Activated naive CD8-positive, alpha-beta T cell treated with anti-CD3 and anti-CD28 coated beads for 36 hours (primary cell): ENCODE measurements around the gene NUP214. TPM values are rescaled to one million over a fixed set of nuclear protein-coding genes. Genes with fewer than 3 reads are reported as not detected.

ENCODE experiments used
- DNase-seq: peaks from one replicate; pipeline ENCODE4 v3.0.0; 2021
- H3K27ac Mint-ChIP-seq: one replicate; pipeline ENCODE4 v1.8.0; 2022; ENCODE audit warnings: mild to moderate bottlenecking, moderate library complexity, mixed read lengths
- H3K27me3 Mint-ChIP-seq: one replicate; pipeline ENCODE4 v1.8.0; 2022; ENCODE audit warnings: mild to moderate bottlenecking, mixed read lengths
- H3K36me3 Mint-ChIP-seq: one replicate; pipeline ENCODE4 v1.8.0; 2021; ENCODE audit warnings: mild to moderate bottlenecking, mixed read lengths
- H3K4me1 Mint-ChIP-seq: one replicate; pipeline ENCODE4 v1.8.0; 2021; ENCODE audit warnings: mixed read lengths
- H3K4me3 Mint-ChIP-seq: one replicate; pipeline ENCODE4 v1.8.0; 2022; ENCODE audit warnings: mild to moderate bottlenecking, moderate library complexity, mixed read lengths
- H3K9me3 Mint-ChIP-seq: one replicate; pipeline ENCODE4 v1.8.0; 2022; ENCODE audit warnings: mixed read lengths
- total RNA-seq, 2 experiments: library from RNA; stranded (reverse); gene quantifications; one replicate each; pipeline ENCODE4 v1.2.3, GENCODE V29; 2021

Gene NUP214
- total RNA-seq, 2 experiments from 2014 or later, result 68.2 to 73.2 TPM

- Mint-ChIP-seq H3K9me3 (no peaks in the 10 kb centered on the region), H3K4me1 (peaks cover 16% of the 10 kb centered on the region), H3K27me3 (peaks cover 8% of the 10 kb centered on the region), H3K36me3 (peaks cover 26% of the 10 kb centered on the region), H3K4me3 (peak overlapping the region; percentile 80), H3K27ac (peak overlapping the region; percentile 83)
- peak; percentile 34 for DNase-seq
Measured at GRCh38 chr9:131278702-131279111, 153.3 kb downstream of the NUP214 start.

GRCh38 chr9:131279196-131279862 is 153.9 kb downstream of the NUP214 start:
- peaks cover 8% of the 10 kb centered on the region for H3K27me3 Mint-ChIP-seq
- H3K36me3 Mint-ChIP-seq, result peaks cover 20% of the 10 kb centered on the region
- no peaks in the 10 kb centered on the region for H3K9me3 Mint-ChIP-seq
- H3K4me3 Mint-ChIP-seq, result peak overlapping the region; percentile 80
- no peak for DNase-seq
- H3K27ac Mint-ChIP-seq, result no peak overlapping the region
- H3K4me1 Mint-ChIP-seq, result peaks cover 16% of the 10 kb centered on the region

- Mint-ChIP-seq H3K27ac (no peak overlapping the region), H3K27me3 (peaks cover 8% of the 10 kb centered on the region), H3K4me3 (no peak overlapping the region), H3K36me3 (peaks cover 13% of the 10 kb centered on the region), H3K9me3 (no peaks in the 10 kb centered on the region), H3K4me1 (peaks cover 16% of the 10 kb centered on the region)
- no peak for DNase-seq
Measured at GRCh38 chr9:131279863-131280570, 154.6 kb downstream of the NUP214 start.

GRCh38 chr9:131280660-131281059 is 155.3 kb downstream of the NUP214 start:
- Mint-ChIP-seq H3K36me3 (peaks cover 6% of the 10 kb centered on the region), H3K4me1 (peaks cover 16% of the 10 kb centered on the region), H3K27me3 (peaks cover 8% of the 10 kb centered on the region), H3K27ac (no peak overlapping the region), H3K4me3 (no peak overlapping the region), H3K9me3 (no peaks in the 10 kb centered on the region)
- no peak for DNase-seq

GRCh38 chr9:131281119-131281965 is 156.0 kb downstream of the NUP214 start:
- peaks cover 16% of the 10 kb centered on the region for H3K4me1 Mint-ChIP-seq
- no peak overlapping the region for H3K27ac Mint-ChIP-seq
- H3K27me3 Mint-ChIP-seq, result peaks cover 8% of the 10 kb centered on the region
- no peaks in the 10 kb centered on the region for H3K9me3 Mint-ChIP-seq
- no peak overlapping the region for H3K4me3 Mint-ChIP-seq
- H3K36me3 Mint-ChIP-seq, result peaks cover under 1% of the 10 kb centered on the region
- DNase-seq, result no peak

- H3K27ac Mint-ChIP-seq, result no peak overlapping the region
- no peaks in the 10 kb centered on the region for H3K9me3 Mint-ChIP-seq
- H3K4me3 Mint-ChIP-seq, result peak overlapping the region; percentile 1
- H3K36me3 Mint-ChIP-seq, result no peaks in the 10 kb centered on the region
- no peak for DNase-seq
- peaks cover 16% of the 10 kb centered on the region for H3K4me1 Mint-ChIP-seq
- peaks cover 8% of the 10 kb centered on the region for H3K27me3 Mint-ChIP-seq
Measured at GRCh38 chr9:131282175-131282574, 156.8 kb downstream of the NUP214 start.

- DNase-seq, result no peak
- no peaks in the 10 kb centered on the region for H3K36me3 Mint-ChIP-seq
- no peaks in the 10 kb centered on the region for H3K9me3 Mint-ChIP-seq
- peaks cover 8% of the 10 kb centered on the region for H3K27me3 Mint-ChIP-seq
- no peak overlapping the region for H3K4me3 Mint-ChIP-seq
- no peak overlapping the region for H3K27ac Mint-ChIP-seq
- H3K4me1 Mint-ChIP-seq, result peaks cover 16% of the 10 kb centered on the region
Measured at GRCh38 chr9:131282688-131283422, 157.5 kb downstream of the NUP214 start.

Other genes with a start within 250 kb of the NUP214 start
- gene QRFP, start 228.8 kb upstream of the NUP214 start, total RNA-seq, result not detected
- not detected for gene FIBCD1, start 186.3 kb upstream of the NUP214 start, total RNA-seq
- under 1 TPM; 0.56 to 0.91 TPM for gene LAMC3, start 116.4 kb upstream of the NUP214 start, total RNA-seq
- gene AIF1L, start 29.1 kb upstream of the NUP214 start, total RNA-seq, result 1 to 10 TPM in 1 of 2 experiments, under 1 TPM in 1; 0.92 to 1.3 TPM
- 10 to 100 TPM; 36.1 to 37.4 TPM for gene FAM78A, start 150.9 kb downstream of the NUP214 start, total RNA-seq
- under 1 TPM; 0.35 to 0.42 TPM for gene PLPP7, start 164.1 kb downstream of the NUP214 start, total RNA-seq